Upper lobe of right lung (tissue), 1 donor: ENCODE data around the gene PLA2G3. TPM values are rescaled to one million over a fixed set of nuclear protein-coding genes. Genes with fewer than 3 reads are reported as not detected.

Experiments
- ATAC-seq: fragments of 200-7000 bp; cut with Tn5 transposase; one replicate; pipeline ENCODE4 v1.9.1; 2020; ENCODE audit warnings: mild to moderate bottlenecking, moderate library complexity
- DNase-seq: peaks from one replicate; pipeline ENCODE4 v3.0.0-alpha.2; 2020
- H3K27ac ChIP-seq: fragments of 200-600 bp; one replicate; pipeline ENCODE4 v1.8.0; 2022
- H3K27me3 ChIP-seq: fragments of 200-600 bp; one replicate; pipeline ENCODE4 v1.8.0; 2022; ENCODE audit warnings: mild to moderate bottlenecking
- H3K36me3 ChIP-seq: fragments of 200-600 bp; one replicate; pipeline ENCODE4 v1.8.0; 2022
- H3K4me1 ChIP-seq: fragments of 200-600 bp; one replicate; pipeline ENCODE4 v1.8.0; 2022
- H3K4me3 ChIP-seq: fragments of 200-600 bp; one replicate; pipeline ENCODE4 v1.8.0; 2022; ENCODE audit warnings: mild to moderate bottlenecking
- H3K9me3 ChIP-seq: fragments of 200-600 bp; one replicate; pipeline ENCODE4 v1.8.0; 2022
- intact Hi-C: fragments of 100-400 bp; cut with DNase I; formaldehyde crosslinking; loops from one replicate; pipeline ENCODE4 v1.11.0; 2022
- total RNA-seq: library from RNA; stranded (reverse); fragmentation: NEBNext Ultra II Directional; extraction: Animal tissue kit (Norgen Biotek cat#: 25700); gene quantifications from one replicate; pipeline ENCODE4 v1.2.1, GENCODE V29; 2021
- TF ChIP-seq, protein P1 (sequence below): fragments of 200-600 bp; IDR thresholded peaks from one replicate; pipeline ENCODE4 v1.8.0; 2022; ENCODE audit warnings: antibody characterized with exemption
- donor health status: DM: no; HTN: yes; CAD: no; lungs with severe emphysema.

Gene PLA2G3
- total RNA-seq, 1 donor from 2014 or later: 6.9 TPM

DNA sequence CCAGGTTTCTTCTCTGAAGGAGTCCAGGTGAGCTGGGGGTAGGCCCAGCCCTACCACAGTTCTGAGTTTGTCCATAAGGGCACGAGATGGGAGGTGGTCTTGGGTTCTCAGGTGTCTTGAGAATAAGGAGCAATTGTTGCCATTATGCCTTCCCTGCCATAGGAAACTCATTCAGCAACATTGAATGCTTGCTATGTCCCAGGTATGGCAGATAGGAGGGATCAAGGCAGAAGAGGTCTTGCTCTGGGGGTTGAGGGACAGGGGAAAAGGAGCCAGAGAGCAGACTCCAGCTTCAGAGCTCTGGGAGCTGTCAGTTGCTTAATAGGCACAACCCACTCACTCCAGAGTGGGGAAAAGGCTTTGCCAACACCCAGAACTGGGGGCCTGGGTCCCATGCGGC lies 37.2 kb downstream of the PLA2G3 start:
- Histone ChIP-seq H3K27me3 (no peaks in the 10 kb centered on the region), H3K27ac (peak overlapping the region; percentile 3), H3K4me3 (no peak overlapping the region), H3K36me3 (peaks cover 30% of the 10 kb centered on the region), H3K4me1 (peaks cover 14% of the 10 kb centered on the region), H3K9me3 (no peaks in the 10 kb centered on the region)
- intact Hi-C loops: no loop called here
- TF ChIP-seq, protein P1, sequence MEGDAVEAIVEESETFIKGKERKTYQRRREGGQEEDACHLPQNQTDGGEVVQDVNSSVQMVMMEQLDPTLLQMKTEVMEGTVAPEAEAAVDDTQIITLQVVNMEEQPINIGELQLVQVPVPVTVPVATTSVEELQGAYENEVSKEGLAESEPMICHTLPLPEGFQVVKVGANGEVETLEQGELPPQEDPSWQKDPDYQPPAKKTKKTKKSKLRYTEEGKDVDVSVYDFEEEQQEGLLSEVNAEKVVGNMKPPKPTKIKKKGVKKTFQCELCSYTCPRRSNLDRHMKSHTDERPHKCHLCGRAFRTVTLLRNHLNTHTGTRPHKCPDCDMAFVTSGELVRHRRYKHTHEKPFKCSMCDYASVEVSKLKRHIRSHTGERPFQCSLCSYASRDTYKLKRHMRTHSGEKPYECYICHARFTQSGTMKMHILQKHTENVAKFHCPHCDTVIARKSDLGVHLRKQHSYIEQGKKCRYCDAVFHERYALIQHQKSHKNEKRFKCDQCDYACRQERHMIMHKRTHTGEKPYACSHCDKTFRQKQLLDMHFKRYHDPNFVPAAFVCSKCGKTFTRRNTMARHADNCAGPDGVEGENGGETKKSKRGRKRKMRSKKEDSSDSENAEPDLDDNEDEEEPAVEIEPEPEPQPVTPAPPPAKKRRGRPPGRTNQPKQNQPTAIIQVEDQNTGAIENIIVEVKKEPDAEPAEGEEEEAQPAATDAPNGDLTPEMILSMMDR: no peak
- ATAC-seq (no peak), DNase-seq (no peak)

DNA sequence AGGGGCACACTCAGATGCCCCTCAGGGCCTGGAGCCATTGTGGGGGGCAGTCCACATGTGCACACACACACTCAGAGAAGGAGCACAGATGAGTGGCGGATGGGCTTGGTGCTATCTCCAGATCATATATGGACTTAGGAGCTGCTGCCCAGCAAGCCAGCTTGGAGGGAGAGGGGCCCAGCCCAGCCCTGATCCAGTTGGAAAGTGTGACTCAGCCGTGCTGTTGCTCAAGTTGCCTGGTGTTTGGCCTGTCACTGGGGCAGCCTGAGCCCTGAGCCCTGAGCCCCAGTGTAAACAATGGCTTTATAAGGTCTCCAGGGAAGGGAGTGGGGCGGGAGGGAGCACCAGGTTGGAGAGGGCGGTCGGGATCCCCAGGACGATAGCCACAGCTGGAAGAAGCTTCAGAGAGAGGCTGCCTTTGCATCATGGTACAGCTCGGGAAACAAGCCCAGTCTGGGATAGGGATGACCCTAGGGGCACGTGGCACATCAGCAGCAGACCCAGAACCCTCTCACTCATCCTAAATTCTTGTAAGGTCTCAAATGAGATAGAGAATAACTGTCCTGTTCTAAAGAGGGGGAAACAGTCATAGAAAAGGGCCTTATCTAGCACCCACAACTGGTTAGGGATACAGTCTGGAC lies 37.7 kb downstream of the PLA2G3 start:
- intact Hi-C loops: no loop called here
- no peak overlapping the region for H3K4me3 ChIP-seq

DNA sequence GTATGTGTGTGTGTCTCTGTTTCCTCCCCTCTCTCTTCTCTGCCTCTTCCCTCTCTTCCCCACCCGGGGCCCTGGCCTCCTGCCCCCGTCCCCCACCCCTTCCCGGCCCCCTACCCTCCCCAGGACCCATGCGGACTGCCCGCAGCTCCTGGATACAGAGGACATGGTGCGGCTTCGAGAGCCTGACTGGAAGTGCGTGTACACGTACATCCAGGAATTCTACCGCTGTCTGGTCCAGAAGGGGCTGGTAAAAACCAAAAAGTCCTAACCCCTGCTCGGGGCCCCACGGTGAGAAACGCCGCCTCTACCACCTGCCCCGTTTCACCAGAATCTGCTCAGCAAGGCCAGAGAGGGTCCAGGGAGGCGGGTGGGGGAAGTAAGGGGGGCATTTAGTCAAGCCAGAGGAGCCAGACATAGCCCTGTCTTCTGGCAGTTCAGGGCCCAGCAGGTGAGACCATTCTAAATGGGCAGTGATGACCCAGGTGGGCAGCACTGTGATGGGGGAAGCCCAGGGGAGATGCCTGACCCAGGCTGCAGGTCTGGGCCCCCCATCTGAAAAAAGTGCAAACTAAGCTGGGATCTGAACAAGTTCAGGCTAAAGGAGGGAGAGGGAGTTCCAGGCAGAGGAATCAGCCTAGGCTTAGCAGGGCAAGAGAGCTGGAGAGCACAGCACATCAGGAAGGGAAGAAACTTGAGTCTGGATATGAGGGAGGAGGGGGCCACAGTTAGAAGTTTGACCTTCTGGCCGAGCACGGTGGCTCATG lies 39.4 kb downstream of the PLA2G3 start:
- Histone ChIP-seq H3K27ac (no peak overlapping the region), H3K4me3 (no peak overlapping the region), H3K36me3 (peaks cover 42% of the 10 kb centered on the region), H3K9me3 (no peaks in the 10 kb centered on the region), H3K27me3 (no peaks in the 10 kb centered on the region), H3K4me1 (peaks cover 4% of the 10 kb centered on the region)
- DNase-seq (no peak), ATAC-seq (no peak)
- TF ChIP-seq, protein P1: no peak
- intact Hi-C loops: no loop called here

More for the DNA sequence above, 37.7 kb downstream of the PLA2G3 start:
- Histone ChIP-seq H3K27ac (peak overlapping the region; percentile 51), H3K27me3 (no peaks in the 10 kb centered on the region), H3K4me1 (peaks cover 13% of the 10 kb centered on the region), H3K36me3 (peaks cover 30% of the 10 kb centered on the region), H3K9me3 (no peaks in the 10 kb centered on the region)
- DNase-seq (no peak), ATAC-seq (peak; percentile 3)
- TF ChIP-seq, protein P1: no peak

DNA sequence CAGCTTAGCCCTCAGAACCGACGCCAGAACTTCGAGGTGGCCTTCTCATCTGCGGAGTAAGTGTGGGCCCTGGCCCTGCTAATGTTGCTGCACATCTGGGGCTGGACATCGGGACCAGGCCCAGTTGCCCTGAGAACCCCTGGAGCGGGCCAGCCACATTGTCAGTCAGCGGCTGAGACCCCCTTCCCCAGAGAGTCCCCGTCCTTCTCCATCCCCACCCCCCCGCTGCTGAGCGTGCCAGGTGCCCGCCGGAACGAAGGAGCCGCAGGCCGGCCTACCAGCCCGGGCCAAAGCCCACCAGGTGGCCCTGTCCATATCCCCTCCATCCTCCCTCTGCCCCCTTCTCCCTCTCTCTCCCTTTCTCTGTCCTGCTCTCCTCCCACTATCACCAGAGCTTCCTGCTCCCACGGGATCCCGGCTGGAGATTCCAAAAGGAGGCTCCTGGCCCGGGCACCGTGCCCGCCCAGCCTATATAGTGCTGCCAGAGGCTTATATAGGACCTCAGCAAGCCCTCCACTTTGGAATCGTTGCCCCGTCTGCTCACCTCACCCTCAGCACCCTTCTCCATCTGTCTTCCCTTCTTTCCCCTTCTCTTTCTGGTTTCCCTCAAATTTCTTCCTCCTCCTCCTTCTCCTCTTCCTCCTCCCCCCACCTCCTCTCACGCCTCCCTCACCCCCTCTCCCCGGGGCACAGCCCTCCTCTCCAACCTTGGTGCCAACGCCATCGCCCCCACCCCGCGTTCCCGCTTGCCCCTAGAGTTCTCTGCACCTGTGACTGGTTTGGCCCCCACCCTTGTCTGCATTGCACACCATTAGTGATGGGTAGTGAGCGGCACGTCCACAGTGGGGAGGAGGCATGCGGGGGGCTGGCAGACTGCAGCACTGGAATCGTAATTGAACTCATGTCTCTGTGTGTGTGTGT lies 40.2 kb downstream of the PLA2G3 start:
- no peaks in the 10 kb centered on the region for H3K27me3 ChIP-seq
- ATAC-seq: no peak
- DNase-seq: no peak
- H3K4me1 ChIP-seq: no peaks in the 10 kb centered on the region
- TF ChIP-seq, protein P1: no peak
- H3K27ac ChIP-seq: no peak overlapping the region
- no peak overlapping the region for H3K4me3 ChIP-seq
- H3K9me3 ChIP-seq: no peaks in the 10 kb centered on the region
- peaks cover 46% of the 10 kb centered on the region for H3K36me3 ChIP-seq
- intact Hi-C loops: no loop called here

DNA sequence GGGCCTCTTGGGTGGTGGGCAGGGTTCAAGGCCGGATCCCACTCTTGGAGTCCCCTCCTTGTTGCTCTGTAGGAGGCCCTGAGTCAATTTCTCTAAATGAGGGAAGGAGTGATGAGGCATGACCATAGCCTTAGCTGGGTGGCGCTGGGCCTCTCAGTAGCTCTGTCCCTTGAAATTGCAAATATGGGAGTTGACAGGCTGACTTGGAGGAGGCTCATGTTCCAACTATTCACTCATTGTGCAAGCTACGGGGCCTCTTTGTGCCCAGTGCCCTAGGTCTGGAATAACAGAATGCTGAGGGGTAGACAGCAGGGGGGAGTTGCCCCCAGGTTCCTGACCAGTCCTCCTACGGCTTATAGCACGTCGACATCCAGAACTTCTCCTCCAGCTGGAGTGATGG lies 40.9 kb downstream of the PLA2G3 start:
- no peak for DNase-seq
- H3K4me1 ChIP-seq: no peaks in the 10 kb centered on the region
- ATAC-seq: no peak
- no peak overlapping the region for H3K4me3 ChIP-seq
- intact Hi-C loops: no loop called here
- TF ChIP-seq, protein P1: no peak
- H3K27ac ChIP-seq: no peak overlapping the region
- no peaks in the 10 kb centered on the region for H3K9me3 ChIP-seq
- H3K36me3 ChIP-seq: peaks cover 46% of the 10 kb centered on the region
- H3K27me3 ChIP-seq: no peaks in the 10 kb centered on the region
